Stimulated activated CD4-positive, alpha-beta T cell treated with anti-CD3 and anti-CD28 coated beads, TNF-alpha, amount 100 ng/mL, for 4 hours (primary cell): ENCODE results near the gene HMCN2.

Experiments used
- DNase-seq, 3 experiments: peaks; one replicate each; pipeline ENCODE4 v3.0.0-alpha.2; 2020; ENCODE audit warnings: low read depth in 3 of 3

Gene HMCN2

GRCh38 chr9:130470950-130471349 lies 205.4 kb downstream of the HMCN2 start:
- DNase-seq = no peak

- DNase-seq = no peak
These were observed 206.0 kb downstream of the HMCN2 start for GRCh38 chr9:130471411-130472183.

GRCh38 chr9:130472184-130472705 lies 206.7 kb downstream of the HMCN2 start:
- DNase-seq = no peak

GRCh38 chr9:130473009-130473408 lies 207.4 kb downstream of the HMCN2 start:
- no peak for DNase-seq

GRCh38 chr9:130473566-130473965 lies 208.0 kb downstream of the HMCN2 start:
- no peak for DNase-seq

- no peak for DNase-seq
These were observed 208.5 kb downstream of the HMCN2 start for GRCh38 chr9:130474106-130474505.

GRCh38 chr9:130476151-130476730 lies 210.7 kb downstream of the HMCN2 start:
- DNase-seq = no peak

- no peak for DNase-seq
These were observed 212.0 kb downstream of the HMCN2 start for GRCh38 chr9:130477564-130477963.

GRCh38 chr9:130478152-130478551 lies 212.6 kb downstream of the HMCN2 start:
- DNase-seq = no peak

- DNase-seq = no peak
These were observed 213.4 kb downstream of the HMCN2 start for GRCh38 chr9:130478736-130479575.

GRCh38 chr9:130479587-130479986 lies 214.0 kb downstream of the HMCN2 start:
- DNase-seq = no peak

GRCh38 chr9:130480673-130481072 lies 215.1 kb downstream of the HMCN2 start:
- no peak for DNase-seq

GRCh38 chr9:130482463-130482862 lies 216.9 kb downstream of the HMCN2 start:
- DNase-seq = no peak

- DNase-seq = no peak
These were observed 217.9 kb downstream of the HMCN2 start for GRCh38 chr9:130483371-130483971.
